Measurements from ENCODE around the gene DNAH6.

Gene DNAH6

DNA sequence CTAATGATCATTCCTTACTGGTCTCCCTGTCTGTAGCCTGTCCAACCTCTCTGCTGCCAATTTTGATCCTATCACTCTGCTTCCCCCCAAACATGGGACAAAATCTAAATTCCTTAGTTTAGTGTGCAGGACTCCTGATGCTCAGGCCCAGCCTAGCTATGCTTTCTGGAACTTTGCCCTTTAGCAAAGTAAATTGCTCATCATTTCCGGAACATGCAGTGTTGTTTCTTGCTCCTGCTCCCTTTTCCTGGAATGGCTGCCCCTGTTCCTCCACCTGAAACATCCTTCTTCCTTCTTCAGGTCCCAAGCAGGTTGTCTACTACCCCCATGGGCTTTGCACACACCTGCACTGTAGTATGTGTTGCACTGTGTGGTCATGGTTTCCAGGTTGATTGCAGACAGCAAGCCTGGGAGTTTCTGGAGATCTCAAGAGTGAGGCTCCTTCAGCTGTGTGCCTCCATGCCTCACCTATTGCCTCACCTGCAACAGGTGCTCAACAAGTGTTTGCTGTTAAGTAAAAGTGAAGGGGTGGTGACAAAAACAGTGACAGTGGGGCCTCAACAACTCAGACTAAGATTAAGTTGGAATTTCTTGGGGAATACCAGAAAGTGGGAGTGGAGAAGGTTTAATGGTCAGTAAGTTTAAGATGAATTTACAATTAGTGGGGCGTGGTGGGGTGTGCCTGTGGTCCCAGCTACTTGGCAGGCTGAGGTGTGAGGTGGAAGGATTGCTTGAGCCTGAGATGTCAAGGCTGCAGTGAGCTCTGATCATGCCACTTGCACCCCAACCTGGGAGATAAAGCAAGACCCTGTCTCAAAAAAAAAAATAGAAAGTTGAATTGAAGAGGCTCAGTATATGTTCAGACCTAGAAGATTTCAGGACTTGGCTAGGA is 120.0 kb downstream of the DNAH6 start:
- no peak for DNase-seq

- DNase-seq: no peak
Observed at GRCh38 chr2:84639751-84640150, 123.5 kb downstream of the DNAH6 start.

DNA sequence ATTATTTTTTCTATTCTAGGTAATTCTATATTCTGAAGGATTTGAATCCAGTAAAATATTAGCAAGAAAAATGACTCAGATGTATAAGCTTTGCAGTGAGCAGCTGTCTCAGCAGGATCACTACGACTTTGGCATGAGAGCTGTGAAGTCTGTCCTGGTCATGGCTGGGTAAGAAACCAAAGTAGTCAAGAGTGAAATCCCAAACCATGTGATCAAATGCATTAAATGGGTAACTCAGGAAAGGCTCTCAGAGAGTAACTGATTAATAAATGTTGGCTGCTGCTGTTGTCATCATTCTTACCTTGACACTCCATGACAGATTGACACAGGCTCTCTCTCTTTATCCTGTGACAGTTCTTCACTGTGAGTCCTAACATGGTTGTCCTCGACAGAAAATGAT is 124.1 kb downstream of the DNAH6 start:
- no peak for DNase-seq

- no peak for DNase-seq
Observed at GRCh38 chr2:84641021-84641420, 124.7 kb downstream of the DNAH6 start.

DNA sequence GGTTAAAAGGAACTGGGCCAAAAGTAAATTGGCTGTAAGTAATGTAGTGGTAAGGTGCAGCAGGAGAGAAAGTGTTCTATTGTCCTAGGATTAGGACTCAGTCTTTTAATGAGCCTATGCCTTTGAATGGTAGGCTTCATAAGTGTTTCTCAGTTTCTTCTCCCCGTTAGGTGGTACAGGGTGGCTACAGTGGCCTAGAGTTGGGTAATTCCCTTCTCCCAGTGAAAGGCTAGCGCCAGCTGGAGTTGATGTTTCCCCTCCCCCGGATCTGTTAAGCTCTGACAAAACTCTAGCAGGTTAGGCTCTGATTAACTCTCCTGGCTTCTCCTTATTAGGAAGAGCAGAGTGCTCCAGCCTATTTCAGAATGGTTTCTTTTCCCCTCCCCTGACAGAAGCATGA is 127.7 kb downstream of the DNAH6 start:
- no peak for DNase-seq

DNA sequence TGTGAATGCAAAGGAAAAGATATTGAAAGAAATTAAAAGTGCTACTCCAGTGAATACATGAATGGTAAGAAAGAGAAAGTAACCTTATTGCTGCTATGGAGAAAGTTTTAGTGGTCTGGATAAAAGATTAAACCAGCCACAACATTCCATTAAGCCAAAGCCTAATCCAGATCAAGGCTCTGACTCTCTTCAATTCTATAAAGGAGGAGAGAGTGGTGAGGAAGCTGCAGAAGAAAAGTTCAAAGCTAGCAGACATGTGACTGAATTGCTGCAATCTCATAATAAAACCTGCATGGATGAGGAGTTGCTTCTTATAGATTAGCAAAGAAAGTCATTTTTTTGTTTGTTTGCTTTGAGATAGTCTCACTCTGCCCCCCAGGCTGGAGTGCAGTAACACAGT is 130.2 kb downstream of the DNAH6 start:
- no peak for DNase-seq

GRCh38 chr2:84647267-84647666 is 131.0 kb downstream of the DNAH6 start:
- DNase-seq: no peak

DNA sequence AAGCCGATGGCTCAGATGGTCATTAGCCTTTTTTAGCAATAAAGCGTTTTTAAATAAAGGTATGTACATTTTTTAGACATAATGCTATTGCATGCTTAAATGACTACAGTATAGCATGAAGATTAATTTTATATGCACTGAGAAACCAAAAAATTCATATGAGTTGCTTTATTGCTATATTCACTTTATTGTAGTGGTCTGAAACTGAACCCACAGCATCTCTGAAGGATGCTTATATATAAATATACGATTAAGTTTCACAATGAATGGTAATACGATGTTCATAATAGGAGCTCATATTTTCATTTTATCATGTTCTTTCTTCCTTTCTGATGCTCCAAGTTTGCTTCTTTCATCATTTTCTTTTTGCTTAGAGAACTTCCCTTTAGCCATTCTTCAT is 132.8 kb downstream of the DNAH6 start:
- DNase-seq: no peak

GRCh38 chr2:84649487-84650142 is 133.3 kb downstream of the DNAH6 start:
- DNase-seq: no peak

GRCh38 chr2:84652431-84652830 is 136.1 kb downstream of the DNAH6 start:
- no peak for DNase-seq

DNA sequence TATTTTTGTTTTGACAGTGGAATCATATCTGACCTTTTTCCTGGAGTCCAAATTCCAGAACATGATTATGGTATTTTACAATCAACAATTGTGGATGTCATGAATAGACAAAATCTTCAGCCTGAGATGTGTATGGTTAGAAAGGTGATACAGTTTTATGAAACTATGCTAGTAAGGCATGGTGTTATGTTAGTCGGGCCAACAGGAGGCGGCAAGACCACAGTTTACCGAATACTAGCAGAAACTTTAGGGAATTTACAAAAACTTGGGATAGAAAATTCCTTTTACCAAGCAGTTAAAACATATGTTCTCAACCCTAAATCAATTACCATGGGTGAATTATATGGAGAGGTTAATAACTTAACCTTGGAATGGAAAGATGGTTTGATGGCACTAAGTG is 137.0 kb downstream of the DNAH6 start:
- no peak for DNase-seq

DNA sequence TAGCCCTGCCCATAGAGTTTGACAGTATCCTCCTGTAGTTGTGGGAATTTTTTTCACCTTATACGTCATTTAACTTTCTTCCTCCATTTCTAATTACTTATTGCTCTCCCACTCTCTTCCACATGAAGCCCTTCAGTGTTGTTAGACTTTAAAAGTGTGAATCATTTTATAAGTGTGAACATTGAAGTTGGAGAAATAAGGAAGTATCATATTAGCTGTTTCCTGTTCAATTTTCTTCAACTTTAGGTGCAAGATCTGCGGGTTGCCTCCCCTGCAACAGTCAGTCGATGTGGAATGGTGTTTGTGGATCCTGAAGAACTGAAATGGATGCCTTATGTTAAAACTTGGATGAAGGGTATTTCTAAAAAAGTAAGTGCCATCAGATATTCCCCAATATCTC is 138.1 kb downstream of the DNAH6 start:
- no peak for DNase-seq

- no peak for DNase-seq
Observed at GRCh38 chr2:84669122-84669521, 152.8 kb downstream of the DNAH6 start.

DNA sequence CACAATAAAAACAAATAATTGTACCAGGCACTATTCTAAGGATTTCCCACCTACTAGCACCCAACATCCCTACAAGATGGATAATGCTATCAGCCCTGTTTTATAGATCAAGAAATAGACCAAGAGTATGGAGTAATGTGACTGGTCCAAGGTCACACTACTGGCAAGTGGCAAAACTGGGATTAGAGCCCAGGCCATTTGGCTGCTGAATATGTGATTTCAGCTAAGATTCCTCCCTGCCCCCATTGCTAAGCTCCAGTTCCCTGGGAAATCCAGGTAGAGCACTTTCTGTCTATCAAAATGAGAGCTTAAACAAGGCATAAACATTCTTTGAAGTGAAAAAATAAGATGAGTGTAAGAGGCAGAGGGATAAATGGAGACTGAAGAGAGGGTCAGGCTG is 157.8 kb downstream of the DNAH6 start:
- no peak for DNase-seq

GRCh38 chr2:84674586-84674985 is 158.3 kb downstream of the DNAH6 start:
- DNase-seq: no peak

DNA sequence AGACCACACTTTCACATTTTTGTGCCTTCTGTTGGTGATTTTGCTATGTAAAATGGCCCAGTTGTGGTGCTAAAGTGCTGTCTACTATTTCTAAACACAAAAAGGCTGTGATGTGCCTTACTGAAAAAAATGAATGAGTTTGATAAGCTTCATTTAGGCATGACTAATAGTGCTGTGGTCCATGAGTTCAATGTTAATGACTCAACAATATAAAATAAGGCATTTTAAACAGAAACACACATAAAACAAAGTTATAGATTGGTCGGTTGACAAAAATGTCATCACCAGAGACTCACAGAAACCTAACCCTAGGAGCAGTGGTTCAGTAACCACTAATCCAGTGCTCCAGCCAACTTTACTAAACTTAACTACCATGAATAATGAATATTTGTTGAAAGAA is 160.0 kb downstream of the DNAH6 start:
- no peak for DNase-seq

DNA sequence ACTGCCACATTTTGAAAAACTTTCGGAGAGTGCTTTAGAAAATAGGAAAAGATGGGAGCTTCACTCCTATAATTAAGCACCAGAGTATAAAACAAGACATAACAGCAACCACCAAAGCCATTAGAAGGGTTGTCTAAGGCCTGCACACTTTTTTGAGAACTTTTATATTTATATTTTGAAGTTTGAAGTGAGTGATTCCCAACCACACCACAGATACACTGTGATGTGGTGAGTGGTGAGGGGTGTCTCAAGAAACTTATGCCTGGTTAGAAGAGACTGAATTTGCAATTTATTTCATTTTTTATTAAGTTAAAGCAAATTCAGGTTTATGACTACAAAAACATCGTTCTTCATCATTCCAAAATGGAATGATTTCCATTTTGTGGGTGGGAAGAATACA is 161.9 kb downstream of the DNAH6 start:
- no peak for DNase-seq

DNA sequence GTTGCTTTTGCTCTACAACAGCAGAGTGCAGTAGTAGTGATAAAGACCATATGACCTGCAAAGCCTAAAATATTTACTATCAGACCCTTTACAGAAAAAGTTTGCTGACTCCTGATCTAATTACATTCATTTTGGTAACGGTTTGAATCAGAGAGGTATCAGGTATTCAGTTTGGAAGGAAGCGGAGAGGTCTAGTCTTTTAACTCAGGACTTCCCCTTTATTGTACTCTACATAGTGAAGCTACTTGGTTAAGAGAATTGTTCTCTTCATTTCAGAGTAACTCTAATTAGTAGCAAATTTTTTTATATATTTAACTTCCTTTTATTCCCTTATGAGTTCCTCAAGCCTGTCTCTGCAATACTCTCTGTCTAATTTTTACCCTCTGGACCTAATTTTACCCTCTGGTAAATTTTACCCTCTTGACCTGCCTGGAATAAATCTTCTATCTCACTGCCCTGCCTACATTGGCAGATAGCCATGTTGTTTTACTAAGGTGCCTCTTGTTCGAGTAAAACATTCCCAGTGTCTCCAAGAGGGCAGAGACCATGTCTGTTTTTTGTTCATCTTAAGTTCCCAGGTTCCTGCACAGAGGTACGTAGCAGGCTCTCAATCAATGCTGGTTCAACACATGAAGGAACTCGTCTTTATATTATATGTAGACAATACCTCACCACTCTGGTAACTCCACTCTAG is 170.6 kb downstream of the DNAH6 start:
- no peak for DNase-seq

- DNase-seq: no peak
Observed at GRCh38 chr2:84687498-84688149, 171.3 kb downstream of the DNAH6 start.

DNA sequence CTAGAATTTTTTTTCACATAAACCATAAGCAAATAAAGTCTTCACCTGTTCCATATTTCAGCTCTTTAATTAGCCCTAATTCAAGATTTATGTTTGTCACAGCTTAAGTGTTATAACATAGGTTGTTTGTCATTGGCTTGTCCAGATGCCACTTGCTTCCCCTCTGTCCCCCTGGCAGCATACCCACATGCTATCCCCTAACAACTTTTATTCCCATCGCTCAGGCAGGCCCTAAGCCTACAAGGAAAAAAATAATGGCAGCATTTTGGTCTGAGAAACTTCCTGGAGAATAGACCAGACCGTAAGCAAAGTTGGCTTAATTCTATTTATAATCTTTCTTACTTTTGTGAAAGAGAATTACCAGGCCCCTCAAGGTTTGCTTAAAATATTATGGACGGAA is 173.9 kb downstream of the DNAH6 start:
- DNase-seq: no peak

- peak; percentile 7 for DNase-seq
Observed at GRCh38 chr2:84694088-84694622, 177.9 kb downstream of the DNAH6 start.

DNA sequence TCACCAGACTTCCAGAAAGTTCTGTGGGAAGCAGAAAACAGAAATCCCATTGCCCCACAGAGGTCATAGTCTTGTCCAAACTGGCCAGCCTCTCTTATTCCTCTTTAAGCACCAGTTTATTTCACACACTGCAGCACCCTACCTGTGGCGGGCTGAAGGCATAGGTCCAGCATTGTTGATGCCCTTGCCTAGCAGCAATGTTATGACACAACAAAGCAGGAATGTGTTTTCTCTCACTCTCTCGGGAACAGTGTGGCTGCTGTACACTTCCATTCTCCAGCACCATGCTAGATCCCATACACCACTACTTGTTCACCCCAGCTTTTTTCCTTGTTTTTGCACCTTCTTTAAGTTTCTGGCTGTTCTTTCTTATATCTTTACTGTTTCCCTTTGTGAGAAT is 181.6 kb downstream of the DNAH6 start:
- no peak for DNase-seq

GRCh38 chr2:84700006-84700405 is 183.7 kb downstream of the DNAH6 start:
- DNase-seq: no peak

Measured in stimulated activated CD4-positive, alpha-beta T cell treated with anti-CD3 and anti-CD28 coated beads, Interleukin-12 subunit alpha, Interleukin-12 subunit beta, amount 100 ng/mL, for 4 hours (primary cell).